Thyroid gland (tissue), 4 donors: Measurements from ENCODE around the gene LCN2. TPM values are rescaled to one million over a fixed set of nuclear protein-coding genes. Genes with fewer than 3 reads are reported as not detected.

Experiments used
- DNase-seq, 2 donors: peaks; one replicate each; pipeline ENCODE4 v3.0.0-alpha.2; 2019
- H3K27ac ChIP-seq, 3 donors: fragments of 200-600 bp; sonication (generic); 1 replicate in 2 of 3; 2 replicates in 1 of 3; pipeline ENCODE4 v1.5.1; 2016 to 2019; ENCODE audit warnings: mild to moderate bottlenecking in 1 of 3, moderate library complexity in 1 of 3
- H3K27me3 ChIP-seq: fragments of 200-600 bp; sonication (generic); one replicate; pipeline ENCODE4 v1.5.1; 2019
- H3K36me3 ChIP-seq, 2 donors: fragments of 200-600 bp; sonication (generic); one replicate each; pipeline ENCODE4 v1.5.1; 2016 to 2019
- H3K4me1 ChIP-seq, 2 donors: fragments of 200-600 bp; sonication (generic); one replicate each; pipeline ENCODE4 v1.5.1; 2017 to 2019
- H3K4me3 ChIP-seq, 3 donors: fragments of 200-600 bp; sonication (generic); replicated peaks in 1 of 3; 1 replicate in 2 of 3; 2 replicates in 1 of 3; pipeline ENCODE4 v1.5.1; 2016; ENCODE audit warnings: mild to moderate bottlenecking in 1 of 3
- H3K9me3 ChIP-seq: fragments of 200-600 bp; sonication (generic); one replicate; pipeline ENCODE4 v1.5.1; 2017
- POLR2A ChIP-seq, 2 donors: fragments of 450-650 bp; IDR thresholded peaks; one replicate each; pipeline ENCODE4 v1.6.1; 2017; ENCODE audit warnings: antibody characterized with exemption in 2 of 2, mild to moderate bottlenecking in 2 of 2, moderate library complexity in 1 of 2
- WGBS, 2 donors: methylation state at CpG; one replicate each; pipeline ENCODE4 v1.1.5; 2017; 5-methylcytosine and 5-hydroxymethylcytosine counted together
- intact Hi-C: fragments of 100-400 bp; cut with DNase I; formaldehyde crosslinking; loops from one replicate; pipeline ENCODE4 v1.15.1; 2023
- total RNA-seq, 4 donors: library from RNA; depleted of rRNA; stranded (reverse); fragments of >200 nt; gene quantifications; one replicate each; pipeline ENCODE4 v1.2.3, GENCODE V29; 2016
- TF ChIP-seq, protein P1 (sequence below), 6 experiments: fragments of 200-600 bp in 3 of 6; fragments of 450-650 bp in 3 of 6; sonication (generic) in 3 of 6; IDR thresholded peaks; one replicate each; pipeline ENCODE4 v1.5.1; 2016 to 2019; ENCODE audit warnings: antibody characterized with exemption in 6 of 6, mild to moderate bottlenecking in 2 of 6, inconsistent platforms in 1 of 6, moderate library complexity in 1 of 6

LCN2 gene
- total RNA-seq, 4 donors from 2014 or later = 0.45 to 10.6 (median 2.5) TPM

DNA sequence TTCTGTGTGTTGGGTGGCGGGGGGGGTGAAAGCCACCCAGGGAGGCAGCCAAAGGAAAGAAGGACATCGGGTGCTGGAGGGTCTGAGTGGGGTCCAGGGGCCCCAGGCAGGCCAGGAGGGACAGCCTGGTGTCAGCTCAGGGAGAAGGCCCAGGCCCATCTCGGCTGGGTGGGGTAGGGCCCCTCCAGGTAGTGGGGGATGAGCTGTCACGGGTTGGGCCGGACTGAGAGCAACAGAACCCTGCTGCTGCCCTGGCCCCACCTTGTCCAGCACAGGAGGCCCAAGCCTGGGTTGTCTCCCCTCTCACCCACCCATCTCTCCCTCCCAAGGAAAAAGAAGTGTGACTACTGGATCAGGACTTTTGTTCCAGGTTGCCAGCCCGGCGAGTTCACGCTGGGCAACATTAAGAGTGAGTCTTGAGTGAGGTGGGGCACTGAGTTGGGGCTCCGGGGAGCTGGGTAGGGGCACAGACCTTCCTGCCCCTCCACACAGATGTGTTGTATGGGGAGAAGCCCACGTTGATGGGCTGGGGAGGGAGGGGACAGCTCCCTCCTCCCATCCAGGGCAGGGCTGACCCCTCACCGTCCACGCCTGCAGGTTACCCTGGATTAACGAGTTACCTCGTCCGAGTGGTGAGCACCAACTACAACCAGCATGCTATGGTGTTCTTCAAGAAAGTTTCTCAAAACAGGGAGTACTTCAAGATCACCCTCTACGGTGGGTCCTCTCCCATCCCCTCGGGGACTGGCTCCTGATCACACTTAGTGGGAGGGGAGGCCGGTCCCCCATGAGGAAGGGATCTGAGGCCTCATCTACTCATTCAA, 2.3 kb downstream of the LCN2 start:
- intact Hi-C loops = no loop called here
- H3K27me3 ChIP-seq = no peaks in the 10 kb centered on the region
- DNase-seq = no peak
- H3K36me3 ChIP-seq = no peaks in the 10 kb centered on the region
- H3K9me3 ChIP-seq = no peaks in the 10 kb centered on the region
- no peak overlapping the region for H3K27ac ChIP-seq
- no peak overlapping the region for H3K4me3 ChIP-seq
- WGBS, 2 donors = 82 to 85% methylated on average over 10 to 15 of the region's 18 CpGs
- H3K4me1 ChIP-seq = peaks cover 9 to 20% of the 10 kb centered on the region in 2 donors
- TF ChIP-seq, protein P1, sequence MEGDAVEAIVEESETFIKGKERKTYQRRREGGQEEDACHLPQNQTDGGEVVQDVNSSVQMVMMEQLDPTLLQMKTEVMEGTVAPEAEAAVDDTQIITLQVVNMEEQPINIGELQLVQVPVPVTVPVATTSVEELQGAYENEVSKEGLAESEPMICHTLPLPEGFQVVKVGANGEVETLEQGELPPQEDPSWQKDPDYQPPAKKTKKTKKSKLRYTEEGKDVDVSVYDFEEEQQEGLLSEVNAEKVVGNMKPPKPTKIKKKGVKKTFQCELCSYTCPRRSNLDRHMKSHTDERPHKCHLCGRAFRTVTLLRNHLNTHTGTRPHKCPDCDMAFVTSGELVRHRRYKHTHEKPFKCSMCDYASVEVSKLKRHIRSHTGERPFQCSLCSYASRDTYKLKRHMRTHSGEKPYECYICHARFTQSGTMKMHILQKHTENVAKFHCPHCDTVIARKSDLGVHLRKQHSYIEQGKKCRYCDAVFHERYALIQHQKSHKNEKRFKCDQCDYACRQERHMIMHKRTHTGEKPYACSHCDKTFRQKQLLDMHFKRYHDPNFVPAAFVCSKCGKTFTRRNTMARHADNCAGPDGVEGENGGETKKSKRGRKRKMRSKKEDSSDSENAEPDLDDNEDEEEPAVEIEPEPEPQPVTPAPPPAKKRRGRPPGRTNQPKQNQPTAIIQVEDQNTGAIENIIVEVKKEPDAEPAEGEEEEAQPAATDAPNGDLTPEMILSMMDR (IDR thresholded peaks at IDR 0.05) = no peak
- no peak for TF ChIP-seq POLR2A (IDR thresholded peaks at IDR 0.05)

- Histone ChIP-seq H3K4me3 (no peak overlapping the region), H3K27me3 (no peaks in the 10 kb centered on the region), H3K9me3 (no peaks in the 10 kb centered on the region), H3K36me3 (no peaks in the 10 kb centered on the region), H3K4me1 (peaks cover 9 to 19% of the 10 kb centered on the region in 2 donors), H3K27ac (no peak overlapping the region)
- 92 to 93% methylated on average over 11 of the region's 13 CpGs for WGBS, 2 donors
- TF ChIP-seq, protein P1 (IDR thresholded peaks at IDR 0.05) = no peak
- no peak for TF ChIP-seq POLR2A (IDR thresholded peaks at IDR 0.05)
- DNase-seq = no peak
- intact Hi-C loops = no loop called here
Measured at GRCh38 chr9:128152133-128153059, 3.1 kb downstream of the LCN2 start.

- intact Hi-C loops = no loop called here
- 88 to 89% methylated on average over 10 to 11 of the region's 26 CpGs for WGBS, 2 donors
Measured at GRCh38 chr9:128153060-128153946, 4.0 kb downstream of the LCN2 start.

DNA sequence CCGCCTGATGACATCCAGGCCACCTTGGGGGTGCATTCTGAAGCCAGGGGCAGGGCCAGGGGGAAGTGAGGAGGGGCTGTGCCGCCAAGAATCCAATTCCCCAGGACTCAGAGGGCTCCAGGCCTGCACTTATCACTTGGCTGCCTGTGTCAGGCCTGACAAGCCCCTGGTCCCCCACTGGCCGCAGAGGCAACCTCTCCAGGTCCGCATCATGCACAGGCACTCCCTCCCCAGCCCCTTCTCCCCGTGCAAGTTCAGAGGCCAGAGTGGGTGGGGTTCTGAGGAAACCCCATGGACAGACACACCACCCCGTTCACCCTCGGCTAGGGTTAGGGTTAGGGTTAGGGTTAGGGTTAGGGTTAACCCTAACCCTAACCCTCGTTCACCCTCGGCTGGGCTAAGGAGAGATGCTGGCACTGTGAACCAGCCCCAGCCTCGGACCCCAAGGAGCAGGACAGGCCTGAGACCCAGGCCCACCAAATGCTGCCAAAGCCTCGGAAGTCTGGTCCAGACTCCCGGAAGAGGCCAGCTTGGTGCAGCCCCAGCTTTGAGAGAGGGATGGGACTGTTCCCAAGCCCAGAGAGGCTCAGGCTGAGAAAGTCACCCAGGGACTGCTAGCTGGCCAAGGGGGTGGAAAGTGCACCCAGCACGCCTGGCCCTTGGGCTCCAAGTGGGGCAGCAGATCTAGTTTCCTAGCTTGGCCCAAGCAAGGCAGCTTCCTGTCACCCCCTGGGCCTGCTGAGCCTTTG, 4.9 kb downstream of the LCN2 start:
- WGBS, 2 donors = 89% methylated on average over 5 to 10 of the region's 13 CpGs
- TF ChIP-seq, protein P1 (IDR thresholded peaks at IDR 0.05) = no peak
- no peak for TF ChIP-seq POLR2A (IDR thresholded peaks at IDR 0.05)
- no peaks in the 10 kb centered on the region for H3K27me3 ChIP-seq
- H3K9me3 ChIP-seq = no peaks in the 10 kb centered on the region
- intact Hi-C loops = no loop called here
- DNase-seq = no peak
- H3K4me3 ChIP-seq = no peak overlapping the region
- no peak overlapping the region for H3K27ac ChIP-seq
- no peaks in the 10 kb centered on the region for H3K36me3 ChIP-seq
- peaks cover 4 to 9% of the 10 kb centered on the region in 2 donors for H3K4me1 ChIP-seq

More at GRCh38 chr9:128153060-128153946, 4.0 kb downstream of the LCN2 start:
- H3K9me3 ChIP-seq = no peaks in the 10 kb centered on the region
- H3K27ac ChIP-seq = no peak overlapping the region
- peaks cover 9 to 18% of the 10 kb centered on the region in 2 donors for H3K4me1 ChIP-seq
- TF ChIP-seq, protein P1 (IDR thresholded peaks at IDR 0.05) = no peak
- TF ChIP-seq POLR2A (IDR thresholded peaks at IDR 0.05) = no peak
- H3K4me3 ChIP-seq = no peak overlapping the region
- H3K27me3 ChIP-seq = no peaks in the 10 kb centered on the region
- H3K36me3 ChIP-seq = no peaks in the 10 kb centered on the region
- DNase-seq = no peak
